Measurements from ENCODE around the gene SEL1L2.

SEL1L2 gene

DNA sequence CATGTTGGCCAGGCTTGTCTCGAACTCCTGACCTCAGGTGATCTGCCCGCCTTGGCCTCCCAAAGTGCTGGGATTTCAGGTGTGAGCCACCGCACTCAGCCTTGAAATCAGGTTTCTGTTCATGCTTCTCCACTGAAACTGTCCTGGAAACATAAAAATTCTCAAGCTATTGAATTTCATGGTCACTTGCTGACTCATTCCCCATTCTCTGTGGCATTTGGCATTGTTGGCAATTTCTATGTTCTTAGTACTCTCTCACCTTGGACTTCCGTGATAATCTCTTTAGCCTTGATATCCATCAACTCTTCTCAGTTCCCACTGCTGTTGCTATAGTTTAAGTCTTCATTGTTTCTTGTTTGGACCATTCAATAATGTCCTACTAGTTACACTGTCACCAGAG, 6.2 kb downstream of the SEL1L2 start:
- TF ChIP-seq, protein P1, sequence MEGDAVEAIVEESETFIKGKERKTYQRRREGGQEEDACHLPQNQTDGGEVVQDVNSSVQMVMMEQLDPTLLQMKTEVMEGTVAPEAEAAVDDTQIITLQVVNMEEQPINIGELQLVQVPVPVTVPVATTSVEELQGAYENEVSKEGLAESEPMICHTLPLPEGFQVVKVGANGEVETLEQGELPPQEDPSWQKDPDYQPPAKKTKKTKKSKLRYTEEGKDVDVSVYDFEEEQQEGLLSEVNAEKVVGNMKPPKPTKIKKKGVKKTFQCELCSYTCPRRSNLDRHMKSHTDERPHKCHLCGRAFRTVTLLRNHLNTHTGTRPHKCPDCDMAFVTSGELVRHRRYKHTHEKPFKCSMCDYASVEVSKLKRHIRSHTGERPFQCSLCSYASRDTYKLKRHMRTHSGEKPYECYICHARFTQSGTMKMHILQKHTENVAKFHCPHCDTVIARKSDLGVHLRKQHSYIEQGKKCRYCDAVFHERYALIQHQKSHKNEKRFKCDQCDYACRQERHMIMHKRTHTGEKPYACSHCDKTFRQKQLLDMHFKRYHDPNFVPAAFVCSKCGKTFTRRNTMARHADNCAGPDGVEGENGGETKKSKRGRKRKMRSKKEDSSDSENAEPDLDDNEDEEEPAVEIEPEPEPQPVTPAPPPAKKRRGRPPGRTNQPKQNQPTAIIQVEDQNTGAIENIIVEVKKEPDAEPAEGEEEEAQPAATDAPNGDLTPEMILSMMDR (IDR thresholded peaks at IDR 0.05; ENCODE audit: low read depth, low read length): no peak
- H3K4me3 ChIP-seq (ENCODE audit: low read depth, low read length): no peak overlapping the region
- in situ Hi-C loops (cut with HindIII; ENCODE audit: low sequenced_read_pairs): no loop called here

DNA sequence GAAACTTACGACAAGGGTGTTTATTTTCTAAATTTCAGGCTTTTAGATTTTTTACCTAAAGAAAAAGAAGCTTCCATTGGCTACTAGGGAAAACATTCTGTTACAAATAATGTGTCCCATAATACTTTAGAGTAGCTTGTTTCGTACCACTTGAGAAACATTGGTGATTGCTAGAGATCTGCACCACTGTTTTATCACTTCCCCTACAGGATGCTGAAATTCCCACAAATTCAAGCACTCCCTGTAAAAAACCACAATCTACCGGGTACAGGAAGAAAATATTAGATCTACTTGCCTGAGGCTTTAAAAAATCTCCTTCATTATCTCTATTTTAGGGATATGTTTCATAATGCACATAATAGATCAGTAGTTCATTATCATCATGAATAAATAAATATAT, 29.9 kb downstream of the SEL1L2 start:
- in situ Hi-C loops (cut with HindIII; ENCODE audit: low sequenced_read_pairs): no loop called here
- TF ChIP-seq, protein P1 (IDR thresholded peaks at IDR 0.05; ENCODE audit: low read depth, low read length): no peak
- no peak overlapping the region for H3K4me3 ChIP-seq (ENCODE audit: low read depth, low read length)
- DNase-seq (ENCODE audit: low read depth, low spot score): no peak

More for the DNA sequence above, 6.2 kb downstream of the SEL1L2 start:
- no peak for DNase-seq (ENCODE audit: low read depth, low spot score)

DNA sequence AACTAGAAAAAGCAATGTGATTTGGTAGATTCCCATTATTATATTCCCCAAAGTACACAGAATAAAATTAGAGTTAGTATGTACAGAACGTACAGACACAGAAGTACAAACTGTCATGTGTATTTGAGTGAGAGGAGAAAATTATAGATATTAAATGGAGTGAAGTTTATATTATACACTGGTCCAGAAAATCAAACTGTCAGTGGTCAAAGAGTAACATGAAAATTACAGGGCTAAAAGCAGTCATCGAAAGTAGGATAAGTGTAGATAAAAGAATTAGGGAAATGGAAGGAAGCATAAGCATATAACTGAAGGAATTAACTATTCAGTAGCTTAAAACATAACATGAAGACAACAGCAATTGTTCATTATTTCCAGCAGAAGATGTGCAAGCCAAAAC, 30.3 kb downstream of the SEL1L2 start:
- in situ Hi-C loops (cut with HindIII; ENCODE audit: low sequenced_read_pairs): no loop called here
- TF ChIP-seq, protein P1 (IDR thresholded peaks at IDR 0.05; ENCODE audit: low read depth, low read length): no peak
- H3K4me3 ChIP-seq (ENCODE audit: low read depth, low read length): no peak overlapping the region
- DNase-seq (ENCODE audit: low read depth, low spot score): no peak

DNA sequence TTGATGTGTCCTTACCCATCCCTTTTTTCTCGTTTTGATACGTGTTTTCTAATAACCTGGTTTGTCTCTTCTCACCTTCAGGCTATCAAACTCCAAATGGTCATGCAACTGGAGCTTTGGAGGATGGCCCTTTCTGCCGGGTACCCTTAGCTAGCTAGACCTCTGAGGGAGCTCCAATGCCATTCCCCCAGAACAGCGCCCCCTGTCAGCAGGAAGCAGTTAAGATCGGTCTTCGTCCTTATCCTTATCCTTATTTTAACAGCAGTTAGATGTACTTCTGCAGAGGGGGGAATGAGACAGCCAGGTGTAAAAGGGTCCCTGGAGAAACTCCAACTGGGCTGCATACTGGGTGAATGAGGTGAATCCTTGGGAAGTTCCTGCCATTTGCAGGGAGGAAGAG, 37.2 kb downstream of the SEL1L2 start:
- TF ChIP-seq, protein P1 (IDR thresholded peaks at IDR 0.05; ENCODE audit: low read depth, low read length): no peak
- no peak overlapping the region for H3K4me3 ChIP-seq (ENCODE audit: low read depth, low read length)
- DNase-seq (ENCODE audit: low read depth, low spot score): no peak
- in situ Hi-C loops (cut with HindIII; ENCODE audit: low sequenced_read_pairs): no loop called here

DNA sequence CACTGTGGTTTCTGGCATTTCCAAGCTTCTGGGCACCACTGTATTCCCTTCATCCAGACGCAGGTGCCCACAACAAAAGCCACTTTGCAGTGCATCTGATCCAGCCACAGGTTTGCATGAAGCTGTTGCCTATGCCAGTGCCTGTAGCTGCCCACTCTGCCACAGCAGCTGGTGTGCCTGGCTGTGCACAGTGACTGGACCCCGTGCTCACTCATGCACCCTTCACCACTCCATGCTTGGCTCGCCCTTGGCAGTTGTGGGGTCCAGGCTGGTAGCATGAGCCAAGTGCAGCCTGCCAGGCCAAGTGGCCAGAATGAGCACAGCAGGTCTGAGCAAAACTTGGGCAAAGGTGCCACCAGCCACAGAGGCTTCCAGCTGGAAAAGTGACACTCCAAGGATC, 42.7 kb downstream of the SEL1L2 start:
- in situ Hi-C loops (cut with HindIII; ENCODE audit: low sequenced_read_pairs): no loop called here
- no peak overlapping the region for H3K4me3 ChIP-seq (ENCODE audit: low read depth, low read length)
- TF ChIP-seq, protein P1 (IDR thresholded peaks at IDR 0.05; ENCODE audit: low read depth, low read length): no peak
- DNase-seq (ENCODE audit: low read depth, low spot score): no peak

DNA sequence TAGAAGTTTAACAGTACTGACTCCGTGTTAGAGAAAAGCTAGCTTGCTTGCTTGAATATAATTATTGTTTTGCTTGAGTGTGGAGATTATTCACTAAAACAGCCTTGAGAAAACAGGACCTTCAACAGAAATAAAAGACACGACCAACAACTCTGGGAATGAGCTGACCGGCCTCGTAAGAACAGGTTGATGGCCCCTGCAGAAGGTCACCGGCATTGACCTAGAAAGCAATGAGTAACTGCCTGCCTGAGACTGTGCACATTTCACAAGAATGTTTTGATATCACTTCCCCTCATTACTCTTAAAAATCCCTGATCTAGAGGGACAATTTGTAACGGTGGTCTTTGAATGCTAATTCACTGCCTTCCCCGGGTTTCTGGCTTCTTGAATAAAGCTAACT, 49.4 kb downstream of the SEL1L2 start:
- in situ Hi-C loops (cut with HindIII; ENCODE audit: low sequenced_read_pairs): no loop called here
- TF ChIP-seq, protein P1 (IDR thresholded peaks at IDR 0.05; ENCODE audit: low read depth, low read length): no peak
- DNase-seq (ENCODE audit: low read depth, low spot score): no peak
- H3K4me3 ChIP-seq (ENCODE audit: low read depth, low read length): no peak overlapping the region
